Stimulated activated CD8-positive, alpha-beta memory T cell treated with anti-CD3 and anti-CD28 coated beads, Interleukin-2, amount 100 ng/mL, for 1 hour (primary cell): Measurements from ENCODE around the gene GJB5.
A peak's percentile ranks its signal among the peaks of the same experiment; 100 is the strongest.

Experiments
- DNase-seq, 2 donors: peaks; one replicate each; pipeline ENCODE4 v3.0.0-alpha.2; 2020; ENCODE audit warnings: low read depth in 2 of 2

Gene GJB5

GRCh38 chr1:34776911-34777310 lies 22.1 kb downstream of the GJB5 start:
- no peak for DNase-seq

- no peak for DNase-seq
Measured at GRCh38 chr1:34777519-34778321, 22.9 kb downstream of the GJB5 start.

GRCh38 chr1:34778381-34778780 lies 23.5 kb downstream of the GJB5 start:
- DNase-seq: no peak

- DNase-seq: no peak
Measured at GRCh38 chr1:34779005-34779404, 24.2 kb downstream of the GJB5 start.

- no peak for DNase-seq
Measured at GRCh38 chr1:34779526-34779925, 24.7 kb downstream of the GJB5 start.

- DNase-seq: no peak
Measured at GRCh38 chr1:34779962-34780361, 25.1 kb downstream of the GJB5 start.

- DNase-seq: no peak
Measured at GRCh38 chr1:34780528-34780927, 25.7 kb downstream of the GJB5 start.

GRCh38 chr1:34781071-34781843 lies 26.4 kb downstream of the GJB5 start, which contains the start of gene GJB3:
GJB3 (plus strand) TSS chr1:34781214; CDS start chr1:34784763, 3,549 bp downstream.
- DNase-seq: no peak

GRCh38 chr1:34781844-34782391 lies 27.1 kb downstream of the GJB5 start:
- DNase-seq: no peak

GRCh38 chr1:34784751-34785221 lies 29.9 kb downstream of the GJB5 start:
- no peak for DNase-seq

- no peak for DNase-seq
Measured at GRCh38 chr1:34785231-34785874, 30.5 kb downstream of the GJB5 start.

- DNase-seq: no peak
Measured at GRCh38 chr1:34785875-34786470, 31.1 kb downstream of the GJB5 start.

GRCh38 chr1:34786521-34787325 lies 31.9 kb downstream of the GJB5 start:
- DNase-seq: peak; percentile 17 to 28

GRCh38 chr1:34787461-34788420 lies 32.9 kb downstream of the GJB5 start:
- DNase-seq: no peak

- DNase-seq: no peak
Measured at GRCh38 chr1:34790985-34791384, 36.1 kb downstream of the GJB5 start.

GRCh38 chr1:34792424-34792823 lies 37.6 kb downstream of the GJB5 start:
- no peak for DNase-seq

- no peak for DNase-seq
Measured at GRCh38 chr1:34792868-34793727, 38.3 kb downstream of the GJB5 start, which contains the start of gene GJA4. GJA4 (plus strand) TSS chr1:34792999; CDS start chr1:34794214, 1,215 bp downstream.

- no peak for DNase-seq
Measured at GRCh38 chr1:34794001-34794789, 39.3 kb downstream of the GJB5 start.
